Measurements from ENCODE around the gene HOXD13.

DNA sequence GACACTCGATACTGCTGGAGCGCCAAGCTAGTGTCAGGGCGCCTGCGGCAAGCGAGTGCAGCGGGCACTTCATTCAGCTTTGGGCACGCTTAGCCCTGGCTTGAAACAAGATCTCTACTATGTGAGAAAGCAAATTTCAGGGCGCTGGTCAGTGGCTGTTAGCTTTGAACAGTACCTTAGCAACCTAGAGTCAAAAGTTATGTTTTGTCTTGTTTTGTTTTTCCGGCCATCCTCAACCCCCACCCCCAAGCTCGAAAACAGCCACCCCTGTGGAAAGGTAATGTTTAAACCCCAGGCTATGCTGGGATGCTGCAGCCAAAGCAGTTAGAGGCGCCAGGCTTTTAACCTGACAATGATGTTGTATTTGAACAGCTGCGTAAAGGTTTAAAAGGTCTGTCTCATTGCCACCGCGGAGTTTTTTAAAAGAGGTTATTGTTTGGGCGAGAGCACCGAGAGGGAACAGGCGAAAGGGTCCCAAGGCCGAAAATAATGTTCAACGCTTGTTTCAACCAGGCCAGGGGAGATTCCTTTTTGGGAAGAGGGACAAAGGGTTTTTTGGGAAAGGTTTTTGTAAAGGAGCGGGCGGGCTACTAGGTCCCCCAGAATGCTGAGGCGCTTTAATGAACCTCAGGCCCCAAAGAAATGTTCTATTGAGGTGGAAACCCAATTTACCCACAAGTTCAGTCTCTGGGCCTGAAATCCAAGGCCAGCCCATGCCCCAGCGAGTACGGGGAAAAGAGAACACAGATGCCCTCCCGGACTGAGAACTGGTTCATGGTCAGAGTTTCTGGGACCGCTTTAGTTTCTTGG, 21.8 kb downstream of the HOXD13 start:
- TF ChIP-seq POLR2AphosphoS5 (IDR thresholded peaks at IDR 0.05) (no peak), CTCF (IDR thresholded peaks at IDR 0.05) (no peak), EP300 (IDR thresholded peaks at IDR 0.05) (no peak), POLR2A (IDR thresholded peaks at IDR 0.05) (no peak)
